ENCODE measurements around the gene MRPL53. TPM values are rescaled to one million over a fixed set of nuclear protein-coding genes. Genes with fewer than 3 reads are reported as not detected.
A peak's percentile ranks its signal among the peaks of the same experiment; 100 is the strongest.

The MRPL53 gene
- total and polyA plus RNA-seq, 2 of the 13 experiments (the other 11 are each of a cell fraction or from before 2014, with no cell fraction given), result 34.3 to 51.9 TPM

- peak; percentile 87 for TF ChIP-seq ZNF407 (CRISPR knock-in tag; IDR thresholded peaks at IDR 0.05; ENCODE audit: not compliant biosample characterization)
- peak; percentile 95 for TF ChIP-seq KAT7 (CRISPR knock-in tag; IDR thresholded peaks at IDR 0.05; ENCODE audit: borderline replicate concordance)
- 0 out of 2 replicates have a peak, but pooled peaks have one; percentile 80 for TF ChIP-seq GLMP (CRISPR knock-in tag; IDR thresholded peaks at IDR 0.05; ENCODE audit: borderline replicate concordance)
- TF ChIP-seq ZFP1 (CRISPR knock-in tag; IDR thresholded peaks at IDR 0.05), result 0 out of 2 replicates have a peak, but pooled peaks have one; percentile 8
- peak; percentile 24; the same call in 1 of the 2 replicates for TF ChIP-seq ZSCAN22 (CRISPR knock-in tag; IDR thresholded peaks at IDR 0.05)
- no peak for TF ChIP-seq CC2D1A (CRISPR knock-in tag; IDR thresholded peaks at IDR 0.05)
- TF ChIP-seq PATZ1 (CRISPR knock-in tag; IDR thresholded peaks at IDR 0.05), result peak; percentile 73
- TF ChIP-seq NFRKB (IDR thresholded peaks at IDR 0.05), result no peak
- peak; percentile 87 for TF ChIP-seq DZIP1 (CRISPR knock-in tag; IDR thresholded peaks at IDR 0.05)
- TF ChIP-seq PLRG1 (conservative IDR thresholded peaks at IDR 0.05), result no peak
Observed at GRCh38 chr2:74502720-74503505, 30.4 kb upstream of the MRPL53 start (continued).

Data from HepG2 (cell line).